K562 (cell line): ENCODE results near the gene SPRING1. TPM values are rescaled to one million over a fixed set of nuclear protein-coding genes. Genes with fewer than 3 reads are reported as not detected.

Experiments used
- ATAC-seq: fragments of 200-7000 bp; cut with Tn5 transposase; 3 replicates; pipeline ENCODE4 v1.9.1; 2020; ENCODE audit warnings: moderate library complexity
- BruUV-seq: library from RNA; stranded (reverse); fragments of 400-500 nt; replicated peaks from 2 replicates; lab custom pipeline; 2021; lab: Mats Ljungman, UMichigan
- CTCF ChIA-PET: fragments of 300-600 bp; formaldehyde crosslinking; extraction: SDS; loops from one replicate; lab custom pipeline; 2021; ENCODE audit warnings: low intra/inter-chr PET ratio; lab: Yijun Ruan, JAX
- POLR2A ChIA-PET: fragments of 300-600, 350-650 bp; sonication (Branson Sonifier 250); formaldehyde crosslinking; extraction: SDS; loops from one replicate; lab custom pipeline; 2021; ENCODE audit warnings: antibody characterized with exemption, inconsistent platforms; lab: Yijun Ruan, JAX
- DNase-seq, 4 experiments: peaks; one replicate each; pipeline versions ENCODE4 v3.0.0 to v3.0.0-alpha.2; 2011 to 2018; ENCODE audit warnings: low spot score in 3 of 4, mixed read lengths in 3 of 4; ENCODE audit errors: extremely low read depth in 1 of 4
- FAIRE-seq: peaks from 2 replicates; lab custom pipeline; 2011; peaks lifted over from hg19 to GRCh38; lab: Jason Lieb, UNC
- H2AFZ ChIP-seq: 2 replicates; pipeline ENCODE4 v1.6.0; 2011; ENCODE audit warnings: low read depth, low read length, control low read depth, inconsistent platforms
- H3K27ac ChIP-seq: fragments of 200-600 bp; 3 replicates; pipeline ENCODE4 v1.8.0; 2011; ENCODE audit warnings: low read depth, mild to moderate bottlenecking, control low read depth, inconsistent platforms, low read length, moderate library complexity, mixed read lengths; ENCODE audit errors: extremely low read depth
- H3K27me3 ChIP-seq, 2 experiments: fragments of 300-600 bp in 1 of 2; 2 replicates in 1 of 2; 3 replicates in 1 of 2; pipeline versions ENCODE4 v1.6.0 to v1.8.0; 2011; ENCODE audit warnings: inconsistent platforms in 2 of 2, low read length in 2 of 2, mild to moderate bottlenecking in 1 of 2, mixed read lengths in 1 of 2, moderate library complexity in 1 of 2; ENCODE audit not compliant: control insufficient read depth in 2 of 2, insufficient read depth in 2 of 2
- H3K36me3 ChIP-seq: fragments of 300-600 bp; 3 replicates; pipeline ENCODE4 v1.8.0; 2011; ENCODE audit warnings: mild to moderate bottlenecking, low read length, inconsistent platforms; ENCODE audit not compliant: control insufficient read depth, insufficient read depth
- H3K4me1 ChIP-seq, 2 experiments: fragments of 200-600 bp in 1 of 2; replicated peaks in 1 of 2; 2 replicates in 1 of 2; 3 replicates in 1 of 2; pipeline versions ENCODE4 v1.5.1 to v1.8.0; 2011; ENCODE audit warnings: inconsistent platforms in 2 of 2, low read length in 2 of 2, mild to moderate bottlenecking in 1 of 2, mixed read lengths in 1 of 2, moderate library complexity in 1 of 2; ENCODE audit not compliant: control insufficient read depth in 2 of 2, insufficient read depth in 2 of 2
- H3K4me2 ChIP-seq: 2 replicates; pipeline ENCODE4 v1.6.1; 2011; ENCODE audit warnings: low read length, control low read depth, inconsistent platforms, mixed read lengths; ENCODE audit not compliant: insufficient read depth
- H3K4me3 ChIP-seq: fragments of 200-600 bp; sonication (generic), shearing (Covaris generic); 2 replicates; pipeline ENCODE4 v1.5.1; 2016; ENCODE audit warnings: control low read depth, inconsistent platforms
- H3K79me2 ChIP-seq: fragments of 200-600 bp; 3 replicates; pipeline ENCODE4 v1.8.0; 2011; ENCODE audit warnings: low read length, inconsistent platforms; ENCODE audit not compliant: control insufficient read depth, insufficient read depth
- H3K9ac ChIP-seq, 2 experiments: 2 replicates each; pipeline versions ENCODE4 v1.6.0 to v1.6.1; 2011; ENCODE audit warnings: low read depth in 2 of 2, low read length in 2 of 2, control low read depth in 1 of 2, inconsistent platforms in 1 of 2, mild to moderate bottlenecking in 1 of 2, mixed read lengths in 1 of 2; ENCODE audit not compliant: insufficient read depth in 1 of 2
- H3K9me1 ChIP-seq: one replicate; pipeline ENCODE4 v1.6.0; 2011; ENCODE audit warnings: inconsistent platforms, mild to moderate bottlenecking, low read length, moderate library complexity; ENCODE audit not compliant: control insufficient read depth, insufficient read depth
- H3K9me3 ChIP-seq: replicated peaks from 2 replicates; pipeline ENCODE4 v1.5.1; 2011; ENCODE audit warnings: low read depth, low read length, inconsistent platforms; ENCODE audit not compliant: control insufficient read depth, insufficient read depth
- H4K20me1 ChIP-seq: replicated peaks from 2 replicates; pipeline ENCODE4 v1.6.1; 2011; ENCODE audit warnings: low read length, inconsistent platforms, mixed read lengths; ENCODE audit not compliant: control insufficient read depth, insufficient read depth
- BCOR ChIP-seq: fragments of 450-650 bp; IDR thresholded peaks from 2 replicates; pipeline ENCODE4 v1.6.1; 2016
- CREM ChIP-seq: IDR thresholded peaks from 2 replicates; pipeline ENCODE4 v1.6.1; 2014; ENCODE audit warnings: antibody characterized with exemption, low read depth
- ERF ChIP-seq: fragments of 450-650 bp; formaldehyde crosslinking; IDR thresholded peaks from 2 replicates; pipeline ENCODE4 v1.4.0; 2020; ENCODE audit warnings: mild to moderate bottlenecking, mixed read lengths
- HMG20A ChIP-seq: fragments of 450-650 bp; formaldehyde crosslinking; conservative IDR thresholded peaks from 2 replicates; pipeline ENCODE4 v1.4.0; 2020; ENCODE audit warnings: mild to moderate bottlenecking, mixed read lengths
- KDM1A ChIP-seq, 2 experiments: fragments of 450-650 bp; IDR thresholded peaks; 2 replicates each; pipeline ENCODE4 v1.6.1; 2016; ENCODE audit warnings: mild to moderate bottlenecking in 2 of 2
- RBFOX2 ChIP-seq: fragments of 200-400 bp; formaldehyde crosslinking; IDR thresholded peaks from 2 replicates; pipeline ENCODE4 v1.6.1; 2017; ENCODE audit warnings: low read depth, mild to moderate bottlenecking, low read length, moderate library complexity
- RBM22 ChIP-seq: fragments of 200-400 bp; formaldehyde crosslinking; IDR thresholded peaks from 2 replicates; pipeline ENCODE4 v1.6.1; 2018; ENCODE audit warnings: low read length, low read depth; ENCODE audit not compliant: poor library complexity, severe bottlenecking
- RBM25 ChIP-seq: fragments of 200-400 bp; formaldehyde crosslinking; IDR thresholded peaks from 2 replicates; pipeline ENCODE4 v1.6.1; 2018; ENCODE audit warnings: low read length, low read depth, moderate library complexity; ENCODE audit not compliant: severe bottlenecking
- SAFB2 ChIP-seq: fragments of 200-400 bp; formaldehyde crosslinking; IDR thresholded peaks from 2 replicates; pipeline ENCODE4 v1.6.1; 2018; ENCODE audit warnings: borderline replicate concordance, low read length, low read depth, moderate library complexity; ENCODE audit not compliant: severe bottlenecking
- ZFP36 ChIP-seq: fragments of 150-350 bp; IDR thresholded peaks from 2 replicates; pipeline ENCODE4 v1.6.1; 2018; ENCODE audit warnings: low read length, low read depth; ENCODE audit not compliant: partially characterized antibody
- ZNF121 ChIP-seq: sonication (generic); formaldehyde crosslinking; conservative IDR thresholded peaks from 2 replicates; pipeline ENCODE4 v1.8.0; 2022; ENCODE audit warnings: missing genetic modification reagents
- ZNF395 ChIP-seq: fragments of 200-800 bp; sonication (Bioruptor generic); IDR thresholded peaks from 2 replicates; pipeline ENCODE4 v1.6.1; 2017; ENCODE audit warnings: missing genetic modification characterization, missing compliant biosample characterization
- WGBS: fragments of 100-300 bp; shearing (Covaris generic); methylation state at CpG from one replicate; pipeline ENCODE4 v1.1.6; 2016; ENCODE audit warnings: low coverage, mixed read lengths; ENCODE audit not compliant: insufficient coverage; ENCODE audit errors: missing lambda C conversion rate; 5-methylcytosine and 5-hydroxymethylcytosine counted together
- in situ Hi-C: fragments of 300-500 bp; cut with MboI; formaldehyde crosslinking; loops from 4 replicates; pipeline ENCODE4 v1.15.0; 2018; ENCODE audit warnings: inconsistent platforms, mixed read lengths
- intact Hi-C: fragments of 100-400 bp; cut with micrococcal nuclease; formaldehyde crosslinking; loops from 2 replicates; pipeline ENCODE4 v1.14.2; 2022
- polyA plus RNA-seq, 8 experiments: library from polyadenylated mRNA; depleted of rRNA in 4 of 8; stranded (reverse) in 5 of 8; unstranded in 3 of 8; fragments of >200 nt; fragmentation: Nextera tagmentation in 2 of 8; fragmentation: Illumina TruSeq in 1 of 8; extraction: Ambion mirVana in 2 of 8; extraction: Trizol in 1 of 8; gene quantifications; 2 replicates each; pipeline versions ENCODE4 v1.2.1 to v1.2.3, GENCODE V29; 2011 to 2014; ENCODE audit warnings: inconsistent platforms in 1 of 8, missing spikeins in 1 of 8
- total RNA-seq, 7 experiments: library from RNA; depleted of rRNA in 6 of 7; stranded (reverse); fragments of >200 nt in 6 of 7; fragmentation: Illumina TruSeq in 2 of 7; extraction: Trizol in 2 of 7; gene quantifications; 2 replicates each; pipeline versions ENCODE4 v1.2.1 to v1.2.3, GENCODE V29; 2011 to 2021; ENCODE audit warnings: low replicate concordance in 1 of 7
- TF ChIP-seq, protein P1 (sequence below): sonication (generic); formaldehyde crosslinking; IDR thresholded peaks from 2 replicates; pipeline ENCODE4 v1.8.0; 2023; ENCODE audit warnings: mild to moderate bottlenecking, missing genetic modification reagents

The SPRING1 gene
- total and polyA plus RNA-seq, 9 of the 15 experiments (the other 6 are each of a cell fraction or from before 2014, with no cell fraction given), result 1.1 to 20.0 (median 8.0) TPM

DNA sequence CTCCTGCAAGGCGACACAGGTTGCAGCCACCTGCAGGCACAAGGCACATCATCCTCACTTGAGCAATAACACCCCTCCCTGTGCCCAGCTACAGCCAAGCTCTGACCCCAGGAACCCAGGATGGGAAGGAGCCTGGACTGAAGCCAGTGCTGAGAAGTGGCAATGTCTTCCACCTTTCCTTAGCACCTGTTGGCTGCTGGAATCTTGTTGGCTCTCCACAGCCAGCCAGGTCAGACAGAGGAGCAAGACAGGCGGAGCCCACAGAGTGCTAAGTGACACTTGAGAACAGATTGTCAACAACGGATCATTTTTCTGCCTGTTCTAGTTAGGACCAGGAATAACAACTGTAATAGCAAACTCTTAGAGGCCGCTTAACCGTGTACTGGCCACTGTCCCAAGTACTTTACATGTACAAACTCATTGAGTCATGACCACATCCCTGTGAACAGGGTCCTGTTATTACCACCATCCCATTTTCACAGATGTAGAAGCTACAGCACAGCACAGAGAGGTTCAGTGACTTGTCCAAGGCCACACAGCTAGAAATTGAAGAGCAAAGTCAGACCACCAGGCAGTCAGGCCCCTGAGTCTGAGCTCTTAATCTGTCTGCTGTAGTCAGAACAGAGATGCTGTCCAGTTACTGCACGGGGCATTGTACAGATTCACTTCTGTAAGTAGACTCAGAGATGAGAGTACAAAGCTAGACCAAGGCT, 45.8 kb upstream of the SPRING1 start:
- no peak for FAIRE-seq
- in situ Hi-C loops (no loop called here), intact Hi-C loops (no loop called here)
- ChIA-PET POLR2A (interaction anchor here (0.6 to 1.3 kb wide), 4 partner anchors 15 to 475 kb away, joined by 3 to 4 read pairs (median 3); no protein-coding TSS in a partner anchor), CTCF (no interaction called here)
- no peak overlapping the region for H3K27ac ChIP-seq
- H3K9me3 ChIP-seq, result no peaks in the 10 kb centered on the region
- peaks cover 0 to 4% of the 10 kb centered on the region in 2 experiments; a peak in 1 of 5 replicates for H3K27me3 ChIP-seq
- peak overlapping the region; percentile 9; the same call in 1 of the 2 replicates for H3K4me2 ChIP-seq
- H3K4me1 ChIP-seq, result no peaks in the 10 kb centered on the region; a peak in 1 of 5 replicates
- H3K79me2 ChIP-seq, result no peaks in the 10 kb centered on the region
- no peak for DNase-seq
- peaks cover 25% of the 10 kb centered on the region; the same call in 2 of the 3 replicates for H3K36me3 ChIP-seq
- no peak overlapping the region for H3K4me3 ChIP-seq
- TF ChIP-seq ZFP36, result peak; percentile 58
- no peak for TF ChIP-seq CREM
- no peak for TF ChIP-seq SAFB2
- TF ChIP-seq ZNF395, result no peak
- TF ChIP-seq BCOR, result peak; percentile 62; the same call in 1 of the 2 replicates
- no peak for TF ChIP-seq ERF
- no peak for TF ChIP-seq RBM22
- TF ChIP-seq RBM25, result peak; percentile 65
- no peak for TF ChIP-seq RBFOX2
- peak in 1 of 2 experiments; percentile 50; a peak in 2 of 4 replicates for TF ChIP-seq KDM1A (IDR thresholded peaks at IDR 0.05)
- no peak for TF ChIP-seq ZNF121
- TF ChIP-seq, protein P1, sequence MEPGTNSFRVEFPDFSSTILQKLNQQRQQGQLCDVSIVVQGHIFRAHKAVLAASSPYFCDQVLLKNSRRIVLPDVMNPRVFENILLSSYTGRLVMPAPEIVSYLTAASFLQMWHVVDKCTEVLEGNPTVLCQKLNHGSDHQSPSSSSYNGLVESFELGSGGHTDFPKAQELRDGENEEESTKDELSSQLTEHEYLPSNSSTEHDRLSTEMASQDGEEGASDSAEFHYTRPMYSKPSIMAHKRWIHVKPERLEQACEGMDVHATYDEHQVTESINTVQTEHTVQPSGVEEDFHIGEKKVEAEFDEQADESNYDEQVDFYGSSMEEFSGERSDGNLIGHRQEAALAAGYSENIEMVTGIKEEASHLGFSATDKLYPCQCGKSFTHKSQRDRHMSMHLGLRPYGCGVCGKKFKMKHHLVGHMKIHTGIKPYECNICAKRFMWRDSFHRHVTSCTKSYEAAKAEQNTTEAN (CRISPR knock-in tag), result no peak
- TF ChIP-seq HMG20A (CRISPR knock-in tag), result no peak
- H2AFZ ChIP-seq, result no peak overlapping the region
- H3K9me1 ChIP-seq, result no peaks in the 10 kb centered on the region
- ATAC-seq, result no peak
- no peaks in the 10 kb centered on the region for H4K20me1 ChIP-seq
- 58% methylated on average over 6 of the region's 6 CpGs for WGBS
- peak overlapping the region in 1 of 2 experiments; percentile 17; a peak in 1 of 4 replicates for H3K9ac ChIP-seq
- BruUV-seq, result no TSS peak
